Keratinocyte (primary cell): ENCODE results near the gene GRAMD1B. TPM values are rescaled to one million over a fixed set of nuclear protein-coding genes. Genes with fewer than 3 reads are reported as not detected.

ENCODE experiments used
- DNase-seq: peaks from one replicate; pipeline ENCODE4 v3.0.0-alpha.2; 2011; ENCODE audit warnings: low read depth, missing footprints, low spot score
- FAIRE-seq: peaks from 2 replicates; lab custom pipeline; 2011; peaks lifted over from hg19 to GRCh38; lab: Jason Lieb, UNC
- H2AFZ ChIP-seq: 2 replicates; pipeline ENCODE4 v1.6.0; 2012; ENCODE audit warnings: low read length, control low read depth, inconsistent platforms; ENCODE audit not compliant: control insufficient read depth
- H3K27ac ChIP-seq: 2 replicates; pipeline ENCODE4 v1.5.1; 2011; ENCODE audit warnings: low read length; ENCODE audit not compliant: control insufficient read depth, insufficient read depth
- H3K27me3 ChIP-seq: 3 replicates; pipeline ENCODE4 v1.6.0; 2011; ENCODE audit warnings: low read length; ENCODE audit not compliant: control insufficient read depth, insufficient read depth; ENCODE audit errors: extremely low read depth
- H3K36me3 ChIP-seq, 2 experiments: 2 replicates in 1 of 2; 3 replicates in 1 of 2; pipeline ENCODE4 v1.5.1; 2011; ENCODE audit warnings: low read length in 2 of 2, mild to moderate bottlenecking in 1 of 2; ENCODE audit not compliant: control insufficient read depth in 2 of 2, insufficient read depth in 2 of 2; ENCODE audit errors: extremely low read depth in 1 of 2
- H3K4me1 ChIP-seq: 3 replicates; pipeline ENCODE4 v1.5.1; 2011; ENCODE audit warnings: low read length; ENCODE audit not compliant: control insufficient read depth, insufficient read depth; ENCODE audit errors: extremely low read depth
- H3K4me2 ChIP-seq: 3 replicates; pipeline ENCODE4 v1.6.0; 2011; ENCODE audit warnings: low read depth, low read length; ENCODE audit not compliant: control insufficient read depth, insufficient read depth; ENCODE audit errors: extremely low read depth
- H3K4me3 ChIP-seq, 3 experiments: fragments of 200-600 bp in 1 of 3; sonication (generic) in 1 of 3; 2 replicates in 2 of 3; 3 replicates in 1 of 3; pipeline ENCODE4 v1.5.1; 2011 to 2016; ENCODE audit warnings: low read length in 3 of 3, mild to moderate bottlenecking in 3 of 3, control low read depth in 2 of 3, inconsistent platforms in 1 of 3, low read depth in 1 of 3, mixed read lengths in 1 of 3, mixed run types in 1 of 3, moderate library complexity in 1 of 3; ENCODE audit not compliant: control insufficient read depth in 2 of 3, insufficient read depth in 2 of 3; ENCODE audit errors: extremely low read depth in 1 of 3
- H3K79me2 ChIP-seq: 2 replicates; pipeline ENCODE4 v1.6.0; 2012; ENCODE audit warnings: low read length; ENCODE audit not compliant: control insufficient read depth, insufficient read depth
- H3K9ac ChIP-seq: 3 replicates; pipeline ENCODE4 v1.6.0; 2011; ENCODE audit warnings: low read length; ENCODE audit not compliant: control insufficient read depth, insufficient read depth; ENCODE audit errors: extremely low read depth
- H3K9me1 ChIP-seq: 3 replicates; pipeline ENCODE4 v1.6.0; 2011; ENCODE audit warnings: low read length; ENCODE audit not compliant: control insufficient read depth, insufficient read depth; ENCODE audit errors: extremely low read depth
- H3K9me3 ChIP-seq: 2 replicates; pipeline ENCODE4 v1.5.1; 2012; ENCODE audit warnings: low read depth, low read length; ENCODE audit not compliant: control insufficient read depth
- H4K20me1 ChIP-seq: 3 replicates; pipeline ENCODE4 v1.6.0; 2011; ENCODE audit warnings: low read length; ENCODE audit not compliant: control insufficient read depth, insufficient read depth; ENCODE audit errors: extremely low read depth
- CTCF ChIP-seq, 3 experiments: IDR thresholded peaks in 1 of 3; conservative IDR thresholded peaks in 1 of 3; optimal IDR thresholded peaks in 1 of 3; 2 replicates in 2 of 3; 3 replicates in 1 of 3; pipeline versions ENCODE3 to v1.5.1; 2011; ENCODE audit warnings: low read length in 3 of 3, mild to moderate bottlenecking in 3 of 3, moderate library complexity in 2 of 3, control low read depth in 1 of 3, inconsistent platforms in 1 of 3; ENCODE audit not compliant: insufficient read depth in 2 of 3; ENCODE audit errors: extremely low read depth in 1 of 3
- EZH2 ChIP-seq: IDR thresholded peaks from one replicate; pipeline ENCODE4 v1.6.1; 2012; ENCODE audit warnings: inconsistent platforms, mild to moderate bottlenecking, low read length, moderate library complexity
- dilution Hi-C: fragments of 300-500 bp; cut with MboI; formaldehyde crosslinking; loops from one replicate; pipeline ENCODE4 v1.7.0; 2020; ENCODE audit warnings: low sequenced_read_pairs; ENCODE audit not compliant: extremely low pct_ligation_motif_present
- polyA plus RNA-seq, 5 experiments: library from polyadenylated mRNA; depleted of rRNA in 3 of 5; stranded (reverse) in 3 of 5; stranded (forward) in 1 of 5; unstranded in 1 of 5; fragments of >200 nt; gene quantifications; 1 replicate in 1 of 5; 2 replicates in 3 of 5; 3 replicates in 1 of 5; pipeline versions ENCODE4 v1.2.1 to v1.2.3, GENCODE V29; 2011 to 2012; ENCODE audit warnings: missing spikeins in 2 of 5, low read depth in 1 of 5, low replicate concordance in 1 of 5

GRAMD1B gene
- polyA plus RNA-seq, 1 donor (not counting 4 experiments of a cell fraction or from before 2014, with no cell fraction given): 0.04 TPM

DNA sequence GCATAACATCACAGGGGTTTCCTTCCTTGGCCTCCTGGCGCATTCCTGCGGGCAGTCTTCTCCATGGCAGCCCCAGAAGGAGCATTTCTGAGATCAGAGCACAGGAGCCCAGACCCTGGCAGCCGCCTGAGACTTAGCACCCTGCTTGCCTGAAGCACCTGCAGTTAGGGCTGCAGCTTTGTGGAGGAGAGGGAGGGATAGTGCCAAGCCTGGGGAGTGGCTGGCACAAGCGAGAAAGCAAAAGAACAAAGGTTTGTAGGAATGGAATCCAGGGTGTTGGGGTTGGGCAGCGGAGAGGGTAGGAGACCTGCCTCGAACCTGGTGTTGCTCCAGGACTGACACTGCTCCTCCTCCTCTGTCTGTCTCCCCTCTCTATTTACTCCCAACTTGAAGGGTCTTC, 157.5 kb downstream of the GRAMD1B start:
- Histone ChIP-seq H3K4me3 (no peak overlapping the region), H3K9ac (no peak overlapping the region), H3K4me1 (no peaks in the 10 kb centered on the region), H3K27me3 (peaks cover 8% of the 10 kb centered on the region), H4K20me1 (no peaks in the 10 kb centered on the region), H3K36me3 (no peaks in the 10 kb centered on the region), H3K9me3 (no peaks in the 10 kb centered on the region), H3K4me2 (no peak overlapping the region), H3K9me1 (no peaks in the 10 kb centered on the region), H3K27ac (no peak overlapping the region), H3K79me2 (no peaks in the 10 kb centered on the region), H2AFZ (no peak overlapping the region)
- FAIRE-seq (no peak), DNase-seq (no peak)
- dilution Hi-C loops: no loop called here
- TF ChIP-seq EZH2: no peak
- TF ChIP-seq CTCF (optimal IDR thresholded peaks at IDR 0.05 in 1 of 3, IDR thresholded peaks at IDR 0.05 in 1 of 3, conservative IDR thresholded peaks at IDR 0.05 in 1 of 3; ENCODE audit: extremely low read depth in 1 of 3, insufficient read depth in 2 of 3, low read length in 3 of 3): no peak

DNA sequence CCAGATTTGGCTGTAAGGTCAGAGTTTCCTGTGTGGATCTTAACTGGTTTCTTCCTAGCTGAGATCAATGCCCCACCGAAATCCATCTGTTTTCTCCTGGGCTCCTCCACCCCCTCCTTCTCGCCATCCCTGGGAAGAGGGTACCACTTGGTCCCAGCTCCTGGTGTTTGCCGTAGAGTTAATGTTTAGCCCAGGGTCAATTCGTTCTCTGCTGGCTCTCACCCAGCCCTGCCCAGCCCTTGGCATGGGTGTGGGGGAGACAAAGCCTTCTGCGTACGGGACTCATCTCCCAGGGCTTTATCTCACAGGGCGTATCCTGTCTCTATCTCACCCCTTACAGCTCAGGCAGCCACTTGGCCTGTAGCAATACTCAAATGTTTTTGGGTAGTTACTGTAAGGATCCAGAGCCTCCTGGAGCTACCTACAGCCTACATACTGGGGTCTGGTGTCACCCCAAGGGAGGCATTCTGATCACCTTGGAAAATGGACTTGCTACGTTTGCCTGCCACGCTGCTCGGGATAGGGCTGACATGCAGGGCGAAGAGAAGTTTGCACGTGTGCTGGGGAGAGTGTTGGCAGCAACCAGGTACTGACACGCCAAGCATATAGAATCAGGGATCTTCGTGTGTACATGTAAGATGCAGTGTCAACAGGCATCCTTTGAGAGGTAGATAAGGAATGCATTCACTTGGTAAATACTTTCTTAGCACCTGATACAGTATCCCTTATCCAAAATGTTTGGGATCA, 158.2 kb downstream of the GRAMD1B start:
- DNase-seq: no peak
- Histone ChIP-seq H3K4me2 (no peak overlapping the region), H3K27me3 (peaks cover 8% of the 10 kb centered on the region), H3K9ac (no peak overlapping the region), H4K20me1 (no peaks in the 10 kb centered on the region), H3K9me3 (no peaks in the 10 kb centered on the region), H3K4me3 (no peak overlapping the region), H3K79me2 (no peaks in the 10 kb centered on the region), H3K36me3 (no peaks in the 10 kb centered on the region), H3K9me1 (no peaks in the 10 kb centered on the region), H3K27ac (no peak overlapping the region), H3K4me1 (no peaks in the 10 kb centered on the region), H2AFZ (no peak overlapping the region)
- FAIRE-seq: no peak
- dilution Hi-C loops: no loop called here
- TF ChIP-seq CTCF (optimal IDR thresholded peaks at IDR 0.05 in 1 of 3, IDR thresholded peaks at IDR 0.05 in 1 of 3, conservative IDR thresholded peaks at IDR 0.05 in 1 of 3; ENCODE audit: extremely low read depth in 1 of 3, insufficient read depth in 2 of 3, low read length in 3 of 3) (no peak), EZH2 (no peak)
